Activated naive CD8-positive, alpha-beta T cell (primary cell): ENCODE data around the gene LANCL2.

Source experiments
- H3K27ac Mint-ChIP-seq: one replicate; pipeline ENCODE4 v1.8.0; 2021; ENCODE audit warnings: mixed read lengths
- H3K27me3 Mint-ChIP-seq: one replicate; pipeline ENCODE4 v1.8.0; 2021; ENCODE audit warnings: mixed read lengths
- H3K36me3 Mint-ChIP-seq: one replicate; pipeline ENCODE4 v1.8.0; 2021; ENCODE audit warnings: mixed read lengths
- H3K4me1 Mint-ChIP-seq: one replicate; pipeline ENCODE4 v1.8.0; 2021; ENCODE audit warnings: low read depth, mixed read lengths
- H3K4me3 Mint-ChIP-seq: one replicate; pipeline ENCODE4 v1.8.0; 2021; ENCODE audit warnings: mild to moderate bottlenecking, mixed read lengths
- H3K9me3 Mint-ChIP-seq: one replicate; pipeline ENCODE4 v1.8.0; 2021; ENCODE audit warnings: low read depth, mixed read lengths

LANCL2 gene

DNA sequence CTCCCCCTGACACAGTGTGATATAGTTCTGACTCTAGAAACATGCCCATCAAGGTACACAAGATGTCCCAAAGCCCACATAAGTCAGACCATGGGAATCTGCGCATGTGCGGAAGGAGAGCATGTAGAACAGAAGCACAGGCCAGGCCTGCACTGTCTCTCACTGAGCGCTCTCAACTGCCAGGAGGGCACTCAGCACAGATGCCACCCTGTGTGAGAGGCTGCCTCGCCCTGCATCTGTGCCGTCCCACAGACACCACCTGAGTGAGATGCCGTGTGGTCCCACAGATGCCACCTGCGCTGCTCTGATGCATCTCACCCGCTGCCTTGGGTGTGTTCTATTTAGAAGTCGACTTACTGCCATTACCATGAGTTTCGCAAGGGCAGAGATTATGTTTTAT lies 108.8 kb downstream of the LANCL2 start:
- H3K4me3 Mint-ChIP-seq, result peak overlapping the region; percentile 61
- H3K36me3 Mint-ChIP-seq, result peaks cover 5% of the 10 kb centered on the region
- peak overlapping the region; percentile 80 for H3K27ac Mint-ChIP-seq
- H3K4me1 Mint-ChIP-seq, result peaks cover 75% of the 10 kb centered on the region
- H3K27me3 Mint-ChIP-seq, result no peaks in the 10 kb centered on the region
- no peaks in the 10 kb centered on the region for H3K9me3 Mint-ChIP-seq

DNA sequence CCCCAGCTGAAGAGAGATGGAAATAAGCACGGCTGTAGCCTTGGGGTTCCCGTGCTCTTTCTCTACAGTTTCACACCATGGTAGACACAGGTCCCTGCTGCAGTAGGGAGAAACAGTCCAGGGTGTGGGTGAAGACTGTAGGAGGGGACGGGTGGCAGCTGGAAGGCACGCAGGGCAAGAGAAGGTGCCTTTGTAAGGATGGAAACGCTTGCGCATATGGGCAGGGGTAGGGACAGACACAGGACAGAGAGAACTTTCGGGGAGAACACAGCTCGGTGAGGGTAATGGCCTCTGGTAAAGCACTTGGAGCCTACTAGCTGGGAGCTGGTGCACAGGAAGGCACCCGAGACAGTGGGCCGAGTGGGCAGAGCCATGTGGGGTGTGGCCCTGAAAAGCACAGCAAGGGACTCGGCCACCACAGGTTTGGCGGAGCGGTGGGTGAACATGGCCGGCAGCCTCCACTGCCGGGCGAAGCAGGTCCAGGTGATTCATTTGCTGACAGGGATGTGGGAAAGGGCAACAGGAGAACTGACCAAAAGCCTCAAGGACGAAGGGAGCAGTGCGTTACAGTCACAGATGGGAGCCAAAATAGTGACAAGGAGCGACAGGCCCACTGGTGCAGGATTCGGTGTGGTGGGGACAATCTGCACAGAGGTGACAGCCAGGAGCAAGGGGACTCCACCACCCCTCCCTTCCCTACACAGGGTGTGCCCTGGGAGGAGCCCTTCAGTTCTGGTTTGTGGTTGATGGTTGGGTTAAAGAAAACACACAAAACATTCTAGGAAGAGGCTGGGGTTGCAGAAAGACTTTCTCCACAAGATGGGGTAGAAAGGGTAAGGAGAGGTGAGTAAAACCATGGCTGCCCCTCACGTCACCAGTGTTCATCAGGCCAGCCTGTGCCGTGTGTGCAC lies 110.1 kb downstream of the LANCL2 start:
- Mint-ChIP-seq H3K27me3 (no peaks in the 10 kb centered on the region), H3K4me1 (peaks cover 70% of the 10 kb centered on the region), H3K27ac (peak overlapping the region; percentile 80), H3K36me3 (peaks cover 5% of the 10 kb centered on the region), H3K4me3 (peak overlapping the region; percentile 61), H3K9me3 (no peaks in the 10 kb centered on the region)

DNA sequence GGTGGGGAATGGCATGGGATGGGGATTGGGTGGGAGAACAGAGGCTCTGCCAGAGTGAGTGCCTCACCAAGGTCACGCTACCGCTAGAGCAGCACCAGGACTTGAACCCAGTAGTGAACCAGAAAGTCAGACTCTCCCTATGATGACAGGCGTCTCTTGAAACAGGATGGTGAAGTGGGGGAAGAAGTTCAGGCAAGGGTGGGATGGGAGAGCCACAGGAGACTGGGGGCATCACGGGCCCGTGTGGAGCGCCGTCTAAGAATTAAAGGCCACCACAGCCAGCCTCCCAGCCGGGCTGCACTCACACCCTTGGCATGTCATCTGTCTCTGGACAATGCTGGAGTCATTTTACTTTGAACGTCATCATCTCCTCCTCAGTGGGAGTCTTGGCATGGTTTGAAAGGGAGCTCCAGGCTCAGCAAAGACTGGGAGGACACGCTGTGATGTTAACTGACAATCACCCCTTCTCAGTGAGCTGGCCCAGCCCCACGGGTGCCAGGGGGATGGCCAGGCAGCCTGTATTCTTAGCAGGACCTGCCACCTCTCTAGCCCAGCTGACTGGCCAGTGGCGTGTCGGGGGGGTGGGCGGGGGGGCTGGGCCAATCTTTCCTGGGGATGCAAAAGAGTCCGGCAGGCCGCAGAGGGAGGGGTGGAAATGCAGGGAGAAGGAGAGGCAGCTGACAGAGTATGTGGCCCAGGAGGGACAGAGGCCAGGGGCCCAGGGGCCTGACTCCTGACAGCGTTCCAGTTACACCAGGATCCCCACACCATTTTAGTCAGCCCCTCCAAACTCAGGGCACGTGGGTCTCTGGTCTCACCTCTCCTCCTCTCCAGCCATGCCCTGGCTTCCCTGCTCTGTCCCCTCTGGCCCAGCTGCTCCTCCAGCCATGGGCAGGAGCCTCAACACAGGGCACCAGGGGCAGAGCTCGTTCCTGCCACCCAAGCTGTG lies 111.0 kb downstream of the LANCL2 start:
- H3K9me3 Mint-ChIP-seq, result no peaks in the 10 kb centered on the region
- H3K4me3 Mint-ChIP-seq, result peak overlapping the region; percentile 61
- H3K4me1 Mint-ChIP-seq, result peaks cover 72% of the 10 kb centered on the region
- H3K36me3 Mint-ChIP-seq, result peaks cover 6% of the 10 kb centered on the region
- H3K27me3 Mint-ChIP-seq, result no peaks in the 10 kb centered on the region
- peak overlapping the region; percentile 80 for H3K27ac Mint-ChIP-seq

- peaks cover 6% of the 10 kb centered on the region for H3K36me3 Mint-ChIP-seq
These were observed 112.0 kb downstream of the LANCL2 start for GRCh38 chr7:55476852-55477780.

GRCh38 chr7:55477781-55478374 lies 112.7 kb downstream of the LANCL2 start:
- Mint-ChIP-seq H3K9me3 (no peaks in the 10 kb centered on the region), H3K27ac (peak overlapping the region; percentile 38), H3K36me3 (peaks cover 6% of the 10 kb centered on the region), H3K27me3 (no peaks in the 10 kb centered on the region), H3K4me3 (no peak overlapping the region), H3K4me1 (peaks cover 78% of the 10 kb centered on the region)

More at GRCh38 chr7:55476852-55477780, 112.0 kb downstream of the LANCL2 start:
- peak overlapping the region; percentile 73 for H3K27ac Mint-ChIP-seq
- peaks cover 72% of the 10 kb centered on the region for H3K4me1 Mint-ChIP-seq
- H3K4me3 Mint-ChIP-seq, result peak overlapping the region; percentile 2
- no peaks in the 10 kb centered on the region for H3K9me3 Mint-ChIP-seq
- no peaks in the 10 kb centered on the region for H3K27me3 Mint-ChIP-seq

GRCh38 chr7:55478700-55479099 lies 113.6 kb downstream of the LANCL2 start:
- H3K36me3 Mint-ChIP-seq, result peaks cover 8% of the 10 kb centered on the region
- H3K4me3 Mint-ChIP-seq, result no peak overlapping the region
- peaks cover 78% of the 10 kb centered on the region for H3K4me1 Mint-ChIP-seq
- H3K27ac Mint-ChIP-seq, result peak overlapping the region; percentile 38
- H3K27me3 Mint-ChIP-seq, result no peaks in the 10 kb centered on the region
- H3K9me3 Mint-ChIP-seq, result no peaks in the 10 kb centered on the region

- Mint-ChIP-seq H3K4me3 (no peak overlapping the region), H3K4me1 (peaks cover 63% of the 10 kb centered on the region), H3K9me3 (no peaks in the 10 kb centered on the region), H3K27me3 (no peaks in the 10 kb centered on the region), H3K27ac (peak overlapping the region; percentile 3), H3K36me3 (peaks cover 17% of the 10 kb centered on the region)
These were observed 116.0 kb downstream of the LANCL2 start for GRCh38 chr7:55481155-55481554.

DNA sequence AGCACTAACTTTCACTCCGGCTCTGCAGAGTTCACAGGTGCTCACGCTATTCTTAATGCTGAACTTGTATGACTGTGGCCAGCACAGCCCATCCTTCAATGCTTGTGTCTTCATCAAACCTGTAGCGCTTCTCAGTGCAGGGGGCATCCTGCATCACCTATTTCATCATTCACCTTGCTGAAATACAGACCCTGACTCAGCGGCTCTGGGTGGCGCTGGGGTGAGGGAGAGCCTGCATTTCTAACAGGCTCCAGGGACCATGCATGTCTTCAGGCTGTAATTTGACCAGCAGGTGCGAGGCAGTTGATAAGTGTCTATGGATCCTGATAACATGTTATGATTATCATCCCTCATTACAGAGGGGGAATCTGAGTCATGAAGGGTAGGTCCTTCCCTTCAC lies 117.9 kb downstream of the LANCL2 start:
- Mint-ChIP-seq H3K4me3 (no peak overlapping the region), H3K27me3 (no peaks in the 10 kb centered on the region), H3K27ac (peak overlapping the region; percentile 42), H3K36me3 (peaks cover 19% of the 10 kb centered on the region), H3K9me3 (no peaks in the 10 kb centered on the region), H3K4me1 (peaks cover 50% of the 10 kb centered on the region)
